Measurements from ENCODE around the gene GPBP1. TPM values are rescaled to one million over a fixed set of nuclear protein-coding genes. Genes with fewer than 3 reads are reported as not detected.

GPBP1 gene
- total and polyA plus RNA-seq, 2 donors (not counting 3 experiments of a cell fraction or from before 2014, with no cell fraction given), result 11.7 to 57.4 TPM

GRCh38 chr5:57193757-57194413, 20.0 kb downstream of the GPBP1 start:
- DNase-seq (ENCODE audit: low read depth, low spot score), result no peak
- H2AFZ ChIP-seq (ENCODE audit: low read depth, low read length), result no peak overlapping the region
- no peaks in the 10 kb centered on the region for H3K36me3 ChIP-seq (ENCODE audit: control insufficient read depth in 2 of 2, extremely low read depth in 1 of 2, insufficient read depth in 2 of 2, low read length in 2 of 2)
- no peaks in the 10 kb centered on the region for H3K9me3 ChIP-seq (replicated peaks; ENCODE audit: control insufficient read depth, insufficient read depth, low read length)
- H3K4me2 ChIP-seq (ENCODE audit: insufficient read depth, low read length), result no peak overlapping the region
- peaks cover 4% of the 10 kb centered on the region for H4K20me1 ChIP-seq (replicated peaks; ENCODE audit: control insufficient read depth, extremely low read depth, insufficient read depth, low read length)
- no peaks in the 10 kb centered on the region for H3K9me1 ChIP-seq (replicated peaks; ENCODE audit: control insufficient read depth, extremely low read depth, insufficient read depth, low read length)
- no peak for FAIRE-seq
- intact Hi-C loops (cut with micrococcal nuclease) (no loop called here), dilution Hi-C loops (cut with MboI; ENCODE audit: extremely low pct_ligation_motif_present, low sequenced_read_pairs) (no loop called here)
- H3K9ac ChIP-seq (replicated peaks; ENCODE audit: extremely low read depth, insufficient read depth, low read length), result no peak overlapping the region
- ChIA-PET CTCF (no interaction called here), POLR2A (no interaction called here)
- TF ChIP-seq EZH2 (IDR thresholded peaks at IDR 0.05; ENCODE audit: borderline replicate concordance, low read depth, low read length, severe bottlenecking) (no peak), MAX (IDR thresholded peaks at IDR 0.05; ENCODE audit: insufficient read depth, insufficient read length) (no peak), POLR2AphosphoS5 (IDR thresholded peaks at IDR 0.05; ENCODE audit: insufficient read depth, low read depth, low read length) (no peak), GATA2 (IDR thresholded peaks at IDR 0.05; ENCODE audit: insufficient read depth, insufficient read length, low read depth, low read length) (no peak), MYC (IDR thresholded peaks at IDR 0.05; ENCODE audit: low read depth, low read length) (no peak), POLR2A (IDR thresholded peaks at IDR 0.05; ENCODE audit: low read depth, low read length) (no peak), CTCF (IDR thresholded peaks at IDR 0.05; ENCODE audit: extremely low read depth in 1 of 2, insufficient read depth in 1 of 2, low read depth in 1 of 2, low read length in 2 of 2) (no peak), JUN (IDR thresholded peaks at IDR 0.05; ENCODE audit: borderline replicate concordance, insufficient read depth, insufficient read length, low read depth) (no peak), FOS (IDR thresholded peaks at IDR 0.05; ENCODE audit: borderline replicate concordance, insufficient read depth, low read length) (no peak)
- H3K27me3 ChIP-seq (ENCODE audit: control insufficient read depth in 2 of 2, insufficient read depth in 2 of 2, low read length in 2 of 2), result no peaks in the 10 kb centered on the region
- no TSS peak for BruUV-seq (replicated peaks)
- no peak overlapping the region for H3K4me3 ChIP-seq (replicated peaks in 1 of 3; ENCODE audit: insufficient read depth in 1 of 3, low read depth in 1 of 3, low read length in 3 of 3)
- no peak overlapping the region for H3K27ac ChIP-seq (ENCODE audit: insufficient read depth, low read depth, low read length)
- peaks cover 98% of the 10 kb centered on the region for H3K79me2 ChIP-seq (ENCODE audit: control insufficient read depth, insufficient read depth, low read length)
- no peaks in the 10 kb centered on the region for H3K4me1 ChIP-seq (ENCODE audit: control insufficient read depth, extremely low read depth, insufficient read depth, low read length)
